Astrocyte (in vitro differentiated cells and primary cell): ENCODE results near the gene CSAG3.

Experiments used
- CTCF ChIP-seq: IDR thresholded peaks from 2 replicates; pipeline ENCODE4 v1.5.1; 2011; ENCODE audit warnings: low read depth, mild to moderate bottlenecking, inconsistent platforms, low read length, moderate library complexity; ENCODE audit not compliant: insufficient read depth
- EZH2 ChIP-seq: IDR thresholded peaks from 2 replicates; pipeline ENCODE4 v1.6.1; 2012; ENCODE audit warnings: mild to moderate bottlenecking, low read length, inconsistent platforms; ENCODE audit not compliant: insufficient read depth

GRCh38 chrX:152738560-152738959 lies 20.5 kb upstream of the CSAG3 start:
- TF ChIP-seq CTCF (no peak), EZH2 (no peak)
